ENCODE measurements around the gene DNAJC11. TPM values are rescaled to one million over a fixed set of nuclear protein-coding genes. Genes with fewer than 3 reads are reported as not detected.

The DNAJC11 gene, protein sequence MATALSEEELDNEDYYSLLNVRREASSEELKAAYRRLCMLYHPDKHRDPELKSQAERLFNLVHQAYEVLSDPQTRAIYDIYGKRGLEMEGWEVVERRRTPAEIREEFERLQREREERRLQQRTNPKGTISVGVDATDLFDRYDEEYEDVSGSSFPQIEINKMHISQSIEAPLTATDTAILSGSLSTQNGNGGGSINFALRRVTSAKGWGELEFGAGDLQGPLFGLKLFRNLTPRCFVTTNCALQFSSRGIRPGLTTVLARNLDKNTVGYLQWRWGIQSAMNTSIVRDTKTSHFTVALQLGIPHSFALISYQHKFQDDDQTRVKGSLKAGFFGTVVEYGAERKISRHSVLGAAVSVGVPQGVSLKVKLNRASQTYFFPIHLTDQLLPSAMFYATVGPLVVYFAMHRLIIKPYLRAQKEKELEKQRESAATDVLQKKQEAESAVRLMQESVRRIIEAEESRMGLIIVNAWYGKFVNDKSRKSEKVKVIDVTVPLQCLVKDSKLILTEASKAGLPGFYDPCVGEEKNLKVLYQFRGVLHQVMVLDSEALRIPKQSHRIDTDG
- total RNA-seq (2022; extraction: Qiagen RNA extraction; ENCODE audit: low read depth): 31.7 to 34.2 TPM (median 33.7 TPM) in 5 replicates

DNA sequence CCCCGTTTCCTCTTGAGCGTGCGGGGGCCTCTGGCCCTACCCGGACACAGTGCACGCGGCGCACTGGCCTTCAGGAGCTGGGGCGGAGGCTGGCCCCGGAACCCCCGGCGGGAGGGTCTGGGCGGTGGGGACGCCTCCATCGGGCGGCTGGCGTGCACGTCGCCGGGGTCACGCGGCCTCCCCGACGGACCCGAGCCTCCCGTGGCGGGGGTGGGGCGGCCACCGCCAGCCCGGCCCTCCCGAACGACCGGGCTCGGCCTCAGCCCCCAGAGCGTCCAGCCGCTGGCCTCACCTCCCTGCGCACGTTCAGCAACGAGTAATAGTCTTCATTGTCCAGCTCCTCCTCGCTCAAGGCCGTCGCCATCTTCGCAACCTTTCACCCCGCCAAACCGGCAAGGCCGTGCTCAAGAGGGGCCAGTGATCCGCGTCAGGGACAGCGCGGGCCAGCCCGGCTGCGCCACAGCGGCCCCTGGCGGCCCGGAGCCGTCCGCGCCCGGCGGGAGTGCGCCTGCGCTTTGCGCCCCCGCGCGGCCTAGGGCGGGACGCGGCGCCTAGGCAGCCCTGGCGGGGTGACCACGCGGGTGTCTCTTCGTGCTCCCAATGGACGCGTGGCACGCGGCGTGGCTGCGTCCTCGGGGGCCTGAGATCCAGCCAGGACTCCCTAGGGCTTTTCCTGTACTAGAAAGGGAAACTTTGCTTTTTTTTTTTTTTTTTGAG lies at the start of gene DNAJC11:
Gene DNAJC11, minus strand, starts transcription at position 380 of the 717 bp plus-strand sequence. Its CDS starts 16 bp downstream, at position 364.

DNA sequence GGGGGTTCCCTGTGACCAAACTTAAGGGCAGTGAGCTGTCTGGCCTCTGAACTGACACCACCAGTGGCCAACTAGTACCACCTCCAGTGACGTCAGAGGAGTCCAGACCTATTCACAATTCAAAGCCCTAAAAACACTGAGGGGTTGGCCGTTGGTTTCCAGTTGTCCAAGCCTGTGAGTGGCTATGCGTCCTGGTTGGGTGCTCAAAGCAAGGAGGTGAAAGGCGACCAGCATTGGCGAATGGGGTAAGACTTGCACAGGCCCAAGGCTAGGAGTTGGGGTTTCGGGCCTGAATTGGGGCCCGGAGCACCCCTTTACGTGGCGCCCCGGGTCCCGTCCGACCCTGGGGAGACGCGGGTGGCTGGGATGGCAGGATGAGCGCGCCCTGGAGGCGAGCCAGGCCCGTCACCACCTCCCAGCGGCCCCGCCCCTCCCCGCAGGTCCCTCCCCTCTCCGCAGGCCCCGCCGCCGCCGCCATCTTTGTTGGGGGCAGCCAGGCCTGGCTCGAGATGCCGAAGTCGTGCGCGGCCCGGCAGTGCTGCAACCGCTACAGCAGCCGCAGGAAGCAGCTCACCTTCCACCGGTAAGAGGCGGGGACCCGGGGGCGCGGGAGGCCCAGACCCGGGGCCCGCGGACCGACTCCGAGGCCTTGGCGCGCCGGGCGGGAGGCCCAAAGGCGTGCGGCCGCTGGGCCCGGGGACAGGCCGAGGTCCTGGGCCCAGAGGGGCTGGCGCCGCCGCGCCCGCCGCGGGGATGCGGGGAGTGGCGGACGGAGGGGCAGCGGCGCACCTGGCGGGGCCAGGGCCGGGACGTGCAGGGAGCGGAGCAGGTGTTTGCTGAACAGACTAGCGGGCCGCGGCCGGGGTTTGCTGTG lies 76.7 kb downstream of the DNAJC11 start, which contains the start of gene THAP3:
Gene THAP3, plus strand, starts transcription at position 159 of the 874 bp plus-strand sequence. Its CDS starts 351 bp downstream, at position 510.

DNA sequence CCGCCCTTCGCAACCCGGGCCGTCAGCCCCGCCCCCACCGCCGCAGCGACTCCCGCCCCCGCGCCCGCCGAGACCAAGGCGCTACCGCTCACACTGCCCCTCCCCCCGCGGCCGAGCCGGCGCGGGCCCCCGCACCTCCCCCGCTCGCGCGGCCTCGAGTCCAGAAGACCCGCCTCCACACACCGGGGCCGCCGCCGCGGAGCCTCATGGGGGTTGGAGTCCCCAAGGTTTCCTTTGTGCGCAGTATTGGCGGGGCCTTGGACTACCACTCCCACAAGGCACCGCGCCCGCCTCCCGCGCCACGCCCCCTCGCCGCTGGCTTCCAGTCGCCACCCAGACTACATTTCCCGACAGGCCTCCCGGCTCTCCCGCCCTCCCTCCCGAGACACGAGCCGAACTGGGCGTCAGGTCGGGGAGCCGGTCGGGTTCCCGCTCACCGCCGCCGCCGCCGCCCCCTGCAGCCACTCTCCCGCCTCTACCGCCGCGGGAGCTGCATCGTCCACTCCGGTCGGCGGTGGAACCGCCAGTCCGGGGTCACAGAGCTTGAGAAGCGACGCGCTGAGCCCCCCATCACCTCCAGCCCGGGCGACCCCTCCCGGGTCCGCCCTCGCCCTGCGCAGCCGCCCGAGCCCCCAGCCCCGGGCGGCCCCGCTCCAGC lies 88.1 kb downstream of the DNAJC11 start, which contains the start of gene PHF13:
Gene PHF13, plus strand, starts transcription at position 371 of the 658 bp plus-strand sequence. CDS start 336 bp downstream, outside the sequence.

DNA sequence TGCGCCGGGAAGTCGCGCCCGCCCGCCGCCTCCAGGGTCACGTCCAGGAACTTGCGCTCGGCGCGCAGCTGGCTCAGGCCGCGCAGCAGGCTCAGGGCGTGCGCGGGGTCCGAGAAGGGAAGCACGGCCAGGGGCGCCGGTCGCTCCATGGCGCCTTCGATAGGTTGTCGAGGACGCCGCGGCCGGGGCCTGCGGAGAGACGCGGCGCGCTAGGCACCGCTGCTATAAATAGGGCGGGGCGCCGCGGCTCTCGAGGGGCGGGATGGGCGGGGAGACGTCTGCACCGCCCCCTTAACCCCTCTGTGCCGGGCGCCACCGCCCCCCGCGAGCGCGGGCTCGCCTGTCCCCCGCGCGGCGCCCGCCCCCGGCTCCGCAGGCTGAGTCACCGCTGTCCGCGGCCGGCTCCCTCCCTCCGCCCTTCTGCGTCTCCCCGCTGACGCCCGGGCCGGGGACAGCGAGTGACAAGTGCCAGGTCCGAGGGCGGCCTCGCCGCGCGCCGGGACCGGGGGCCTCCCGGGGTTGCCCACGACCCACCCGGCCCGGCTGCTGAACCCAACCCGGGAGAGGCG lies 98.9 kb downstream of the DNAJC11 start, which contains the start of gene KLHL21:
Gene KLHL21, minus strand, starts transcription at position 201 of the 569 bp plus-strand sequence. Its CDS starts 52 bp downstream, at position 149.

Other genes with a start within 250 kb of the DNAJC11 start
- 3.3 to 5.0 TPM (median 4.5 TPM) in 5 replicates for gene TNFRSF25, start 235.6 kb downstream of the DNAJC11 start, total RNA-seq (2022; extraction: Qiagen RNA extraction; ENCODE audit: low read depth)
- gene PLEKHG5, start 210.1 kb downstream of the DNAJC11 start, total RNA-seq (2022; extraction: Qiagen RNA extraction; ENCODE audit: low read depth): 2.9 to 5.2 TPM (median 3.9 TPM) in 5 replicates
- 3.5 to 5.2 TPM (median 4.4 TPM) in 5 replicates for gene NOL9, start 147.3 kb downstream of the DNAJC11 start, total RNA-seq (2022; extraction: Qiagen RNA extraction; ENCODE audit: low read depth)
- not detected in 5 replicates for gene TAS1R1, start 146.5 kb downstream of the DNAJC11 start, total RNA-seq (2022; extraction: Qiagen RNA extraction; ENCODE audit: low read depth)
- 12.5 to 20.0 TPM (median 16.3 TPM) in 5 replicates for gene ZBTB48, start 121.8 kb downstream of the DNAJC11 start, total RNA-seq (2022; extraction: Qiagen RNA extraction; ENCODE audit: low read depth)
- gene KLHL21, start 98.9 kb downstream of the DNAJC11 start, total RNA-seq (2022; extraction: Qiagen RNA extraction; ENCODE audit: low read depth): 16.1 to 27.2 TPM (median 22.0 TPM) in 5 replicates
- gene PHF13, start 88.1 kb downstream of the DNAJC11 start, total RNA-seq (2022; extraction: Qiagen RNA extraction; ENCODE audit: low read depth): 6.7 to 8.9 TPM (median 8.4 TPM) in 5 replicates
- 15.2 to 17.5 TPM (median 16.9 TPM) in 5 replicates for gene THAP3, start 76.9 kb downstream of the DNAJC11 start, total RNA-seq (2022; extraction: Qiagen RNA extraction; ENCODE audit: low read depth)
- 59.8 to 73.8 TPM (median 64.5 TPM) in 5 replicates for gene CAMTA1, start 83.6 kb upstream of the DNAJC11 start, total RNA-seq (2022; extraction: Qiagen RNA extraction; ENCODE audit: low read depth)

All from A549 treated with GW870086 at 1 μM for 4 hours (cell line).